Liver (tissue), 3 donors: Measurements from ENCODE around the gene MEFV.

Experiments used
- EGR1 ChIP-seq, 2 donors: IDR thresholded peaks; 2 replicates each; pipeline ENCODE4 v1.6.1; 2016 to 2018; ENCODE audit warnings: antibody characterized with exemption in 2 of 2, low read depth in 2 of 2
- GABPA ChIP-seq, 2 donors: IDR thresholded peaks in 1 of 2; conservative IDR thresholded peaks in 1 of 2; 2 replicates each; pipeline ENCODE4 v1.6.1; 2016; ENCODE audit warnings: antibody characterized with exemption in 2 of 2, mild to moderate bottlenecking in 1 of 2, moderate library complexity in 1 of 2
- HNF4A ChIP-seq, 2 donors: conservative IDR thresholded peaks; 2 replicates each; pipeline ENCODE4 v1.6.1; 2016; ENCODE audit warnings: antibody characterized with exemption in 2 of 2, mild to moderate bottlenecking in 2 of 2
- JUND ChIP-seq, 2 donors: IDR thresholded peaks; 2 replicates each; pipeline ENCODE4 v1.6.1; 2016; ENCODE audit warnings: antibody characterized with exemption in 2 of 2
- RAD21 ChIP-seq, 2 donors: IDR thresholded peaks; 2 replicates each; pipeline ENCODE4 v1.6.1; 2016; ENCODE audit warnings: antibody characterized with exemption in 2 of 2, mild to moderate bottlenecking in 2 of 2
- TAF1 ChIP-seq: conservative IDR thresholded peaks from 2 replicates; pipeline ENCODE4 v1.6.1; 2016; ENCODE audit warnings: antibody characterized with exemption, mild to moderate bottlenecking
- TF ChIP-seq, protein P1 (sequence below): fragments of 150-350 bp; IDR thresholded peaks from 2 replicates; pipeline ENCODE4 v1.5.1; 2017; ENCODE audit warnings: improper control_type of control experiment, low read depth, low read length; ENCODE audit not compliant: missing input control
- TF ChIP-seq, protein P2 (sequence below): IDR thresholded peaks from 2 replicates; pipeline ENCODE4 v1.6.1; 2016; ENCODE audit warnings: antibody characterized with exemption
- TF ChIP-seq, protein P3 (sequence below): IDR thresholded peaks from 2 replicates; pipeline ENCODE4 v1.6.1; 2016; ENCODE audit warnings: antibody characterized with exemption
- TF ChIP-seq, protein P4 (sequence below): IDR thresholded peaks from 2 replicates; pipeline ENCODE4 v1.6.1; 2016; ENCODE audit warnings: antibody characterized with exemption
- TF ChIP-seq, protein P5 (sequence below): IDR thresholded peaks from 2 replicates; pipeline ENCODE4 v1.6.1; 2016; ENCODE audit warnings: antibody characterized with exemption, mild to moderate bottlenecking
- donor health status: healthy.
- donor health status: healthy.

DNA sequence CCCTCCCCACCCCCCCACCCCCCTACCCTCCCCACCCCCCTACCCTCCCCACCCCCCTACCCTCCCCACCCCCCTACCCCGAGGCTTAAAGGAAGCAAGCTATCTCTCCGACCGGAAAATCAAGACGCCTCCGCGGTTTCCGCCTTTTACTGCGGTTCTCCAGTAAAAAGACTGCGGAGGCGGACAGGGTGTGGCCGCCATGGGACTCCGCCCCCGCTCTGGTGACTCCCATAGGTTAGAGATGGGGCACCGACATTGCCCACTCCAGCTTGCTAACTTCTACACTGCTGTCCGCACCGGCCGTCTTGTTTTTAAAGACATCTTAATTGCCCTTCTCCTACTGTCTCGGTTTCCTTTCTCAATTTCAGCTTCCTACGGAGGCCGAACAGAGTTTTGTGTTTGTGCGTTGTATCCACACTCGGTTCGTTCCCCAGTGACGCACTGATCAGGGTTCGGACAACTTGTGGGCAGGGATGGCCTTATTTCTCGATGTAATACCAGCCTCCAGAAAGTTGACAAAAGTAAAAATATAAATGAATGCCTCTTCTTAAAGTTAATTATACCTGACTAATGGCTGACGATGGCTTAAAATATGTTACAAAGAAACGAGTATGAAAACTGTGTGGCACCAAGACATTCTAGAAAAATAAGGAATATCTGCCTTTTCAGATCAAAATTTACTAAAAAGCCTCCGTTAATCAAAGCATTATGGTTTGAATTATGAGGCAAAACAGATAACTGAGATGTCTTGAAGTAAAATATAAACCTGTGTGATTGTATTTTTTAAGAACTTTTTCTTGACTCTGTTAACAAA is 20.4 kb downstream of the MEFV start:
- TF ChIP-seq, protein P1, sequence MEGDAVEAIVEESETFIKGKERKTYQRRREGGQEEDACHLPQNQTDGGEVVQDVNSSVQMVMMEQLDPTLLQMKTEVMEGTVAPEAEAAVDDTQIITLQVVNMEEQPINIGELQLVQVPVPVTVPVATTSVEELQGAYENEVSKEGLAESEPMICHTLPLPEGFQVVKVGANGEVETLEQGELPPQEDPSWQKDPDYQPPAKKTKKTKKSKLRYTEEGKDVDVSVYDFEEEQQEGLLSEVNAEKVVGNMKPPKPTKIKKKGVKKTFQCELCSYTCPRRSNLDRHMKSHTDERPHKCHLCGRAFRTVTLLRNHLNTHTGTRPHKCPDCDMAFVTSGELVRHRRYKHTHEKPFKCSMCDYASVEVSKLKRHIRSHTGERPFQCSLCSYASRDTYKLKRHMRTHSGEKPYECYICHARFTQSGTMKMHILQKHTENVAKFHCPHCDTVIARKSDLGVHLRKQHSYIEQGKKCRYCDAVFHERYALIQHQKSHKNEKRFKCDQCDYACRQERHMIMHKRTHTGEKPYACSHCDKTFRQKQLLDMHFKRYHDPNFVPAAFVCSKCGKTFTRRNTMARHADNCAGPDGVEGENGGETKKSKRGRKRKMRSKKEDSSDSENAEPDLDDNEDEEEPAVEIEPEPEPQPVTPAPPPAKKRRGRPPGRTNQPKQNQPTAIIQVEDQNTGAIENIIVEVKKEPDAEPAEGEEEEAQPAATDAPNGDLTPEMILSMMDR, result no peak
- TF ChIP-seq, protein P2, sequence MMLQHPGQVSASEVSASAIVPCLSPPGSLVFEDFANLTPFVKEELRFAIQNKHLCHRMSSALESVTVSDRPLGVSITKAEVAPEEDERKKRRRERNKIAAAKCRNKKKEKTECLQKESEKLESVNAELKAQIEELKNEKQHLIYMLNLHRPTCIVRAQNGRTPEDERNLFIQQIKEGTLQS, result no peak
- TF ChIP-seq EGR1 (IDR thresholded peaks at IDR 0.05; ENCODE audit: low read depth in 2 of 2) (no peak), GABPA (IDR thresholded peaks at IDR 0.05 in 1 of 2, conservative IDR thresholded peaks at IDR 0.05 in 1 of 2) (no peak), JUND (IDR thresholded peaks at IDR 0.05) (no peak), HNF4A (conservative IDR thresholded peaks at IDR 0.05) (no peak), TAF1 (no peak), RAD21 (IDR thresholded peaks at IDR 0.05) (no peak)
- TF ChIP-seq, protein P3, sequence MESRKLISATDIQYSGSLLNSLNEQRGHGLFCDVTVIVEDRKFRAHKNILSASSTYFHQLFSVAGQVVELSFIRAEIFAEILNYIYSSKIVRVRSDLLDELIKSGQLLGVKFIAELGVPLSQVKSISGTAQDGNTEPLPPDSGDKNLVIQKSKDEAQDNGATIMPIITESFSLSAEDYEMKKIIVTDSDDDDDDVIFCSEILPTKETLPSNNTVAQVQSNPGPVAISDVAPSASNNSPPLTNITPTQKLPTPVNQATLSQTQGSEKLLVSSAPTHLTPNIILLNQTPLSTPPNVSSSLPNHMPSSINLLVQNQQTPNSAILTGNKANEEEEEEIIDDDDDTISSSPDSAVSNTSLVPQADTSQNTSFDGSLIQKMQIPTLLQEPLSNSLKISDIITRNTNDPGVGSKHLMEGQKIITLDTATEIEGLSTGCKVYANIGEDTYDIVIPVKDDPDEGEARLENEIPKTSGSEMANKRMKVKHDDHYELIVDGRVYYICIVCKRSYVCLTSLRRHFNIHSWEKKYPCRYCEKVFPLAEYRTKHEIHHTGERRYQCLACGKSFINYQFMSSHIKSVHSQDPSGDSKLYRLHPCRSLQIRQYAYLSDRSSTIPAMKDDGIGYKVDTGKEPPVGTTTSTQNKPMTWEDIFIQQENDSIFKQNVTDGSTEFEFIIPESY, result no peak
- TF ChIP-seq, protein P4, sequence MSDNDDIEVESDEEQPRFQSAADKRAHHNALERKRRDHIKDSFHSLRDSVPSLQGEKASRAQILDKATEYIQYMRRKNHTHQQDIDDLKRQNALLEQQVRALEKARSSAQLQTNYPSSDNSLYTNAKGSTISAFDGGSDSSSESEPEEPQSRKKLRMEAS, result no peak
- TF ChIP-seq, protein P5, sequence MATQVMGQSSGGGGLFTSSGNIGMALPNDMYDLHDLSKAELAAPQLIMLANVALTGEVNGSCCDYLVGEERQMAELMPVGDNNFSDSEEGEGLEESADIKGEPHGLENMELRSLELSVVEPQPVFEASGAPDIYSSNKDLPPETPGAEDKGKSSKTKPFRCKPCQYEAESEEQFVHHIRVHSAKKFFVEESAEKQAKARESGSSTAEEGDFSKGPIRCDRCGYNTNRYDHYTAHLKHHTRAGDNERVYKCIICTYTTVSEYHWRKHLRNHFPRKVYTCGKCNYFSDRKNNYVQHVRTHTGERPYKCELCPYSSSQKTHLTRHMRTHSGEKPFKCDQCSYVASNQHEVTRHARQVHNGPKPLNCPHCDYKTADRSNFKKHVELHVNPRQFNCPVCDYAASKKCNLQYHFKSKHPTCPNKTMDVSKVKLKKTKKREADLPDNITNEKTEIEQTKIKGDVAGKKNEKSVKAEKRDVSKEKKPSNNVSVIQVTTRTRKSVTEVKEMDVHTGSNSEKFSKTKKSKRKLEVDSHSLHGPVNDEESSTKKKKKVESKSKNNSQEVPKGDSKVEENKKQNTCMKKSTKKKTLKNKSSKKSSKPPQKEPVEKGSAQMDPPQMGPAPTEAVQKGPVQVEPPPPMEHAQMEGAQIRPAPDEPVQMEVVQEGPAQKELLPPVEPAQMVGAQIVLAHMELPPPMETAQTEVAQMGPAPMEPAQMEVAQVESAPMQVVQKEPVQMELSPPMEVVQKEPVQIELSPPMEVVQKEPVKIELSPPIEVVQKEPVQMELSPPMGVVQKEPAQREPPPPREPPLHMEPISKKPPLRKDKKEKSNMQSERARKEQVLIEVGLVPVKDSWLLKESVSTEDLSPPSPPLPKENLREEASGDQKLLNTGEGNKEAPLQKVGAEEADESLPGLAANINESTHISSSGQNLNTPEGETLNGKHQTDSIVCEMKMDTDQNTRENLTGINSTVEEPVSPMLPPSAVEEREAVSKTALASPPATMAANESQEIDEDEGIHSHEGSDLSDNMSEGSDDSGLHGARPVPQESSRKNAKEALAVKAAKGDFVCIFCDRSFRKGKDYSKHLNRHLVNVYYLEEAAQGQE, result no peak
